ENCODE data around the gene OBSL1.

Gene OBSL1

GRCh38 chr2:219549619-219550018 lies 21.7 kb downstream of the OBSL1 start:
- DNase-seq (ENCODE audit: low spot score), result no peak

- no peak for DNase-seq (ENCODE audit: low spot score)
Measured at GRCh38 chr2:219548990-219549389, 22.3 kb downstream of the OBSL1 start.

- no peak for DNase-seq (ENCODE audit: low spot score)
Measured at GRCh38 chr2:219547621-219548020, 23.7 kb downstream of the OBSL1 start.

- DNase-seq (ENCODE audit: low spot score), result no peak
Measured at GRCh38 chr2:219545943-219546352, 25.4 kb downstream of the OBSL1 start.

GRCh38 chr2:219545295-219545942 lies 25.9 kb downstream of the OBSL1 start:
- no peak for DNase-seq (ENCODE audit: low spot score)

GRCh38 chr2:219544567-219544966 lies 26.8 kb downstream of the OBSL1 start:
- DNase-seq (ENCODE audit: low spot score), result no peak

GRCh38 chr2:219543596-219544358 lies 27.6 kb downstream of the OBSL1 start, which contains the start of the genes CHPF and TMEM198:
Gene CHPF (minus strand): TSS chr2:219543809. CDS start chr2:219543538, 271 bp downstream.
Gene TMEM198 (plus strand): TSS chr2:219544028. CDS start chr2:219544728, 700 bp downstream.
- DNase-seq (ENCODE audit: low spot score), result peak; percentile 99

GRCh38 chr2:219542931-219543595 lies 28.3 kb downstream of the OBSL1 start:
- DNase-seq (ENCODE audit: low spot score), result peak; percentile 68

GRCh38 chr2:219541611-219542180 lies 29.6 kb downstream of the OBSL1 start:
- DNase-seq (ENCODE audit: low spot score), result no peak

GRCh38 chr2:219540784-219541504 lies 30.4 kb downstream of the OBSL1 start:
- no peak for DNase-seq (ENCODE audit: low spot score)

- DNase-seq (ENCODE audit: low spot score), result no peak
Measured at GRCh38 chr2:219539926-219540678, 31.2 kb downstream of the OBSL1 start.

- DNase-seq (ENCODE audit: low spot score), result no peak
Measured at GRCh38 chr2:219538956-219539788, 32.2 kb downstream of the OBSL1 start.

GRCh38 chr2:219538504-219538951 lies 32.8 kb downstream of the OBSL1 start:
- no peak for DNase-seq (ENCODE audit: low spot score)

- no peak for DNase-seq (ENCODE audit: low spot score)
Measured at GRCh38 chr2:219537657-219538488, 33.5 kb downstream of the OBSL1 start.

GRCh38 chr2:219536967-219537366 lies 34.4 kb downstream of the OBSL1 start:
- DNase-seq (ENCODE audit: low spot score), result no peak

- no peak for DNase-seq (ENCODE audit: low spot score)
Measured at GRCh38 chr2:219536425-219536824, 34.9 kb downstream of the OBSL1 start.

GRCh38 chr2:219533930-219534661 lies 37.2 kb downstream of the OBSL1 start:
- DNase-seq (ENCODE audit: low spot score), result no peak

GRCh38 chr2:219532378-219532649 lies 39.0 kb downstream of the OBSL1 start:
- DNase-seq (ENCODE audit: low spot score), result no peak

Measured in hepatic stellate cell (primary cell).